HL-60 (cell line): Measurements from ENCODE around the gene LRP2BP.

Experiments
- CTCF ChIP-seq: IDR thresholded peaks from one replicate; pipeline ENCODE4 v1.5.1; 2011; ENCODE audit warnings: low read length, control low read depth, inconsistent platforms; ENCODE audit not compliant: insufficient read depth
- POLR2AphosphoS5 ChIP-seq: IDR thresholded peaks from 2 replicates; pipeline ENCODE4 v1.6.1; 2012; ENCODE audit warnings: low read depth

- TF ChIP-seq CTCF (no peak), POLR2AphosphoS5 (no peak)
These were observed 2.9 kb upstream of the LRP2BP start for GRCh38 chr4:185398618-185399017.
